Lung microvascular endothelial cell (primary cell): ENCODE results near the gene ANXA9. TPM values are rescaled to one million over a fixed set of nuclear protein-coding genes. Genes with fewer than 3 reads are reported as not detected.

Experiments used
- DNase-seq, 2 donors: peaks; one replicate each; pipeline versions ENCODE4 v3.0.0 to v3.0.0-alpha.2; 2010; ENCODE audit warnings: low read depth in 2 of 2
- total RNA-seq: library from RNA; depleted of rRNA; stranded (reverse); fragments of >200 nt; gene quantifications from 2 replicates; pipeline ENCODE4 v1.2.1, GENCODE V29; 2014

Gene ANXA9
- not detected in 2 replicates for total RNA-seq

GRCh38 chr1:150981805-150982712 lies at the start of gene ANXA9:
ANXA9 (plus strand) TSS chr1:150982292; CDS start chr1:150983106, 814 bp downstream.
- no peak for DNase-seq

GRCh38 chr1:150944856-150945255 lies 37.2 kb upstream of the ANXA9 start:
- DNase-seq, result no peak

GRCh38 chr1:150954708-150955107 lies 27.4 kb upstream of the ANXA9 start:
- DNase-seq, result no peak

GRCh38 chr1:150955280-150955679 lies 26.8 kb upstream of the ANXA9 start:
- no peak for DNase-seq

- DNase-seq, result no peak
Observed at GRCh38 chr1:150957666-150958065, 24.4 kb upstream of the ANXA9 start.

- DNase-seq, result no peak
Observed at GRCh38 chr1:150960646-150961045, 21.4 kb upstream of the ANXA9 start.

GRCh38 chr1:150961756-150962155 lies 20.3 kb upstream of the ANXA9 start:
- no peak for DNase-seq

GRCh38 chr1:150963321-150964163 lies 18.6 kb upstream of the ANXA9 start:
- no peak for DNase-seq

- no peak for DNase-seq
Observed at GRCh38 chr1:150964164-150964489, 18.0 kb upstream of the ANXA9 start.

- DNase-seq, result no peak
Observed at GRCh38 chr1:150965605-150966004, 16.5 kb upstream of the ANXA9 start.

GRCh38 chr1:150966011-150966410 lies 16.1 kb upstream of the ANXA9 start:
- no peak for DNase-seq

GRCh38 chr1:150967936-150968335 lies 14.2 kb upstream of the ANXA9 start:
- no peak for DNase-seq

GRCh38 chr1:150968491-150968890 lies 13.6 kb upstream of the ANXA9 start:
- no peak for DNase-seq

GRCh38 chr1:150969626-150970025 lies 12.5 kb upstream of the ANXA9 start:
- no peak for DNase-seq

- DNase-seq, result peak in 1 of 2 donors; percentile 13
Observed at GRCh38 chr1:150970808-150971582, 11.1 kb upstream of the ANXA9 start.

GRCh38 chr1:150971583-150972416 lies 10.3 kb upstream of the ANXA9 start:
- no peak for DNase-seq

GRCh38 chr1:150972417-150972940 lies 9.6 kb upstream of the ANXA9 start:
- DNase-seq, result no peak

- DNase-seq, result peak; percentile 24 to 30
Observed at GRCh38 chr1:150973258-150973835, 8.7 kb upstream of the ANXA9 start.

- peak; percentile 44 to 49 for DNase-seq
Observed at GRCh38 chr1:150973836-150974579, 8.1 kb upstream of the ANXA9 start.
